Stimulated activated CD8-positive, alpha-beta memory T cell treated with anti-CD3 and anti-CD28 coated beads, Interleukin-2, amount 100 ng/mL, for 1 hour (primary cell): ENCODE results near the gene MXRA7.
A peak's percentile ranks its signal among the peaks of the same experiment; 100 is the strongest.
"Not testable (repeated sequence)": the region's sequence is repeated elsewhere in the genome, so short reads cannot be mapped to it uniquely, and the experiment has no call there.

Experiments used
- DNase-seq, 2 donors: peaks; one replicate each; pipeline ENCODE4 v3.0.0-alpha.2; 2020; ENCODE audit warnings: low read depth in 2 of 2

Gene MXRA7

DNA sequence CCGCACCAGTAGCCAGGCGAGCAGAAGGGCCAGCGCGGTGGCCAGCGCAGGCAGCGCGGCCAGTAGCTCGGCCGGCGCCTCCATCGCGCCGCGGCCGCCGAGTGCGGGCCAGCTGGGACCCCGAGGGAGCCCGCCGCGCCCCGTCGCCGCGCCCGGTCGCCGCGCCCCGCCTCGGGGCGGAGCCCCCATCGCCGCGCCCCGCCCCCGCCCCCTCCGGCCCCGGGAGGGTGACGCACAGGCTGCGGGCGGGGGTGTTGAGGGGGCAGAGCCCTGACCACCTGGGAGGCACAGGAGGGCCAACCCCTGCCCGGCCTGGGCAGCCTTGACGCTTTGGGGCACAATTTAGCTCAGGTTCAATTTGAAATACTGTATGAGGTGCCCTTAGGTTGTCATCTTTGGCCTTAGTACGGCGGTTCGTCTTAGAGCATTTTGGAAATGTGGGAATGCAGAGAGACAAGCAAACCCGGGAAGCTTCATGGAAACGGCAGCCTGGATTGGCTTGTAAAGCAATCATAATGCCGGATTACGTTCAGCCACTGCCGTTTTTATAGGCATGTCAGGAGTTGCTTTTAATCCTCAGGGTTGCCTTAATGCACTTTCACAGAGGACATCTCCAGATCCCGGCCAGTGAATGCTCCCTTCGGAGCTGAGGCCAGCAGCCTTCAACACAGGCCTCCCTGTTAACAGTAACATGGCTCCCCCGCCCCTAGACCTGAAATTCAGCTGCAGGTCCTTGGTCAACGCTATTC lies at the start of gene MXRA7:
Gene MXRA7, minus strand, starts transcription at position 103 of the 749 bp plus-strand sequence. Its CDS starts 19 bp downstream, at position 84.
- peak; percentile 31 to 35 for DNase-seq

DNA sequence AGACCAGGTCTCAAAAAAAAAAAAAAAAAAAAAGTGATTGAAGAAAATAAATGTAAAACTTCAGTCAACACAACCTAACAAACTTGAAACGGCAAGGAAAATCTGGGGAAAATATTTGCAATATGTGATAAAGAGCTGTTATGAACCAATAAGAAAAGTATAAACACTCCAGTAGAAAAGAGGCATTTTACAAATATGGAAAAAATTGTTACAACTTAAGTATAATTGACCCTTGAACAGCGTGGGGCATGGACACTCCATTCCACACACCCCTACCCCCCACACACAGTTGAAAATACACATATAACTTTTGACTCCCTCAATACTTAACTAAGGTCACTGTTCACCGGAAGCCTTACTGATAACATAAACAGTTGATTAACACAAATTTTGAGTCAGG lies 47.8 kb upstream of the MXRA7 start:
- no peak for DNase-seq

DNA sequence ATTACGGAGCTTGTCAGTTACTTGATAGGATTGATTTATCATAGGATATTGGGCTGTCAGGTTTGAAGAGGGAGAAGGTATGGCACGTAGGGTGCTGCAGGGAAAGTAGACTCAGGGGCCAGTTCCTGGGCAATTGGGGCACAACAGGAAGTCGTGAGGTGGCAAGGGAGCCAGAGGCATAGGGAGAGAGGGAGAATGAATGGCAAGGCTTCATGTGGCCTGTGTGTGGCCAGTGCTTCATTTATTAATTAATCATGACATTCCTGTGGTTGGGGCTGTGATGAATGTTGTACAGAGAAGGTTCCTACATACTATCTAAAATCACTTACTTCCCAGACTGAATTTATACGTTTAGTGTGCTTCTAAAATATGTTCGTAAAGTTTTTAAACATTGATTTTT lies 46.5 kb upstream of the MXRA7 start:
- DNase-seq, result no peak

DNA sequence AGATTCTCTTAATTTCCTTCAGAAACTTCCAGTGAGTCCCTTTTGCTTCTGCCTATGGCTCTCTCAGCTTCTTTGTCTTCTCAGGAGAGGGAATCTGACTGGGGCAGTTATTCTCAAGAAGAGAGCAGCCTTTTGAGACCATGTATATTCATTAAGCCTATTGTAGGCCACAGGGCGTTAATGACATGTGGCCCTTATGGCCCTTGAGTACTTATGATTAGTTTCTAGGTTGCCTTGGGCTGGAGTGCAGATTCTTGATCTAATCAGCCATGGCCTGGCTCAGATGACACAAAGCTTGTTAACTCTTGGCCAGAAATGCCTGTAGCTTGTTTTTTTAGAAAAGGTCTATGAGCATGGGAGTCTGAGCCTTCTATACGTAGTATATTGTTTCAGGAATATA lies 44.5 kb upstream of the MXRA7 start:
- DNase-seq, result no peak

GRCh38 chr17:76753061-76753961 lies 42.5 kb upstream of the MXRA7 start:
- DNase-seq, result no peak

DNA sequence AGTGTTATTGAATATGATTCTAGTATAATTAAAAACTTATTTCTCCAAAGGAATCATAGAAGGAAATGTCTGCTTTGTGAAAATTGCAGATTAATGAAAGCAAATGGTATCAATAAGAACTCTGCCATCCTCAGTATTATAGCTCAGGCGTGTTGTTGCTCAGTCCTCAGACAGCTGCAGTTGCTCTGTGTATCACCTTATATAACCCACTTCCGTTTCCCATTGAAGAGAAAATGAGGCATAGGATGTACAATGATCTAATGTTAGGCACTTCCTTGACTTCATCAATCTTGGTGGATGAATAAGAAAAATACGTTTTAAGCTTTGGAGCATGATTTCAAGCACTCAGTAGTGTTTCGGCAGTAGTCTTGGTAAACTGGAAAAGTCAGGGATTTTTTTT lies 41.2 kb upstream of the MXRA7 start:
- no peak for DNase-seq

DNA sequence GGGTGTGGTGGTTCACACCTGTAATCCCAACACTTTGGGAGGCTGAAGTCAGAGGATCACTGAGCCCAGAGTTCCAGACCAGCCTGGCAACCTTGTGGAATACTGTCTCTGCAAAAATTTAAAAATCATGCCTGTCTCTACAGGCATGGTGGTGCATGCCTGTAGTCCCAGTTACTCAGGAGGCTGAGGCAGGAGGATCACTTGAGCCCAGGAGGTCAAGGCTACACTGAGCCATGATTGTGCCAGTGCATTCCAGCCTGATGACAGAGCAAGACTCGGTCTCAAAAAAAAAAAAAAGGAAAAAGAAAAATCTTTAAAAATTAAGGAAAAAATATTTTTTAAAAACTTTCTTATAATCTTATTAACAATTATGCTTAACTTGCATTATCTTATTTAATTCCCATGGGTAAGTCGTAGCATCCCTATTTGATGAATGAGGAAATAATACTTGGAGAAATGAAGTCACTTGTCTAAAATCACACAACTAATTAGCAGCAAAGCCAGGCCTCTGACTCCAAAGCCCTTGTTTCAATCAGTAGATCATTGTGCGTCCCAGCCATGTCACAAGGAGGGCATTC lies 40.7 kb upstream of the MXRA7 start:
- DNase-seq, result no peak

GRCh38 chr17:76748657-76749056 lies 37.9 kb upstream of the MXRA7 start:
- no peak for DNase-seq

DNA sequence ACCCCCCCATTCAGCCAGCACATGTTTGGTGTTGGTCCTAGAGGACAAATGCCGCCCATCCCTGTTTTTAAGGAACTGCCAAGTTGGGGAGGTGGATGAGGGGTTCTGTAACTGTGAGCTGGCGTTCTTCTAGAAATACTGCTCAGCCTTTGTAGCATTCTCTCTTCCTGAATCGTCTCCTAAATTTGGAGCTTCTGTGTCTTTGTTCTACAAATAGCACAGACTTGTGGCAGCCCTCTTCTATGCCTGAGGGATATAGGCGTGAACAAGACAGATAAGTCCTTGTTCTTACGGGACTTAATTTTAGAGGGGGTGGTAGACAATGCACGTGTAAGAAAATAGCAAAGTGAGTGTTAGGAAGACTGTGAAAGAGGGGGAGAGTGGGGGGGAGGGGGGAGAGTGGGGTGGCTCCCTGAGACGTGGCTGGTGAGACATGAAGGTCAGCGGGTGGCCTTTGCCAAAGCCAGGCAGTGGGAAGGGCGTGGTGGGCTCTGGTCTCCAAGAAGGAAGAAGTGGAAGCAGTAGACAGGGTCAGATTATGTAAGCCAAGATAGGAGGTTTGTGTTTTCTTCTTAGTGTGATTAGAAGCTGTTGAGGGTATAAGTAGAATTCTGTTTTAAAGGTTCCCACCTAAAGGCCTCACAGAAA lies 37.1 kb upstream of the MXRA7 start:
- DNase-seq, result no peak

- not testable (repeated sequence) for DNase-seq
Observed at GRCh38 chr17:76745785-76746184, 35.0 kb upstream of the MXRA7 start.

- no peak for DNase-seq
Observed at GRCh38 chr17:76744747-76745146, 34.0 kb upstream of the MXRA7 start.

GRCh38 chr17:76742958-76743357 lies 32.2 kb upstream of the MXRA7 start:
- no peak for DNase-seq

DNA sequence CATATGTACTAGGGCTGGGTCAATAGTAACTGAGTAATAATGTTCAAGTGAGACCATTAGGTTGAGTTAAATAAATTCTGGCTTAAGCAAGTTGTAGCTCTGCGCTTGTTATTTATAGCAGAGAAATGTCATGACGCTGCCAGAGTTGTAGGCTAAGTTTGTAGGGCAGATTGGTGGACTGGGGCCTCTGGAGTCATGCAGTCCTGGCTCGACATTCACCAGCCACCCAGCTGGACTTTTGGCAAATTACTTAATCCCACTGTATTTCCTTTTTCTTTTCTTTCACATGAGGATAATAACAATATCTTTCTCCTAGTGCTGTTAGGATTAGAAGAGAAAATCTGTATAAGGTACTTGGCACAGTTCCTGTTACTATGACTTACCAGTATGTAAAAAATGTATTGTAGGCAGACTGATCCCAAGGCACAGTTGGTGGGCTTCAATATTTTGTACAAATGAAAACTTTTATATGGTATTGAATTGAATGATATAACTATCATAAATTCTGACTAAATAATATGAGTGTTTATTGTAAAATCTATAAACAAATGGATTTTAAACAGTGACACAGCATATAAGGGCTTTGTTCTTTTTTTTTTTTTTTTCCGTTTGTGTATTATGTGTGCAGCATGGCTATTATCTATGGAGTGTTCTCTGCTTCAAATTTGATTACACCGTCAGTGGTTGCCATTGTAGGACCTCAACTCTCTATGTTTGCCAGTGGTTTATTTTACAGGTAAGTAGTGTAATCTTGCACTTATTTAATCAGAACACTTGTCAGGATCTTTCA lies 29.8 kb upstream of the MXRA7 start:
- no peak for DNase-seq

DNA sequence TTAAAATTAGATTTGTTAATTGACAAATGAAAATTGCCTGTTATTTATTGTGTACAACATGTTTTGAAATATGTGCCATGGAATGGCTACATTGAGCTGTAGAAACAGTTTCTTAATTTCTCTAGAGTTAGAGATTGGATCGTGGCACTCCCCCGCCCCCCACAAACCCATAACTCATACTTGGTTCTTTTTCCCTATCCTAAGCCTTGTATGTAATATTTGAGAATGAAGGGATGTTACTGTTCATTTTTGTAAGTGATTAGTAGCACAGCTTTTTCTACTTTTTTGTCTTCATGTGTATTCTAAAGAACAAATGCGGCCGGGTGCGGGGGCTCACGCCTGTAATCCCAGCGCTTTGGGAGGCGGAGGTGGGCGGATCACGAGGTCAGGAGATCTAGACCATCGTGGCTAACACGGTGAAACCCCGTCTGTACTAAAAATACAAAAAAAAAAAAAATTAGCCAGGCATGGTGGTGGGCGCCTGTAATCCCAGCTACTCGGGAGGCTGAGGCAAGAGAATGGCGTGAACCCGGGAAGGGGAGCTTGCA lies 28.9 kb upstream of the MXRA7 start:
- DNase-seq, result not testable (repeated sequence)

GRCh38 chr17:76738468-76738850 lies 27.7 kb upstream of the MXRA7 start:
- DNase-seq, result no peak

DNA sequence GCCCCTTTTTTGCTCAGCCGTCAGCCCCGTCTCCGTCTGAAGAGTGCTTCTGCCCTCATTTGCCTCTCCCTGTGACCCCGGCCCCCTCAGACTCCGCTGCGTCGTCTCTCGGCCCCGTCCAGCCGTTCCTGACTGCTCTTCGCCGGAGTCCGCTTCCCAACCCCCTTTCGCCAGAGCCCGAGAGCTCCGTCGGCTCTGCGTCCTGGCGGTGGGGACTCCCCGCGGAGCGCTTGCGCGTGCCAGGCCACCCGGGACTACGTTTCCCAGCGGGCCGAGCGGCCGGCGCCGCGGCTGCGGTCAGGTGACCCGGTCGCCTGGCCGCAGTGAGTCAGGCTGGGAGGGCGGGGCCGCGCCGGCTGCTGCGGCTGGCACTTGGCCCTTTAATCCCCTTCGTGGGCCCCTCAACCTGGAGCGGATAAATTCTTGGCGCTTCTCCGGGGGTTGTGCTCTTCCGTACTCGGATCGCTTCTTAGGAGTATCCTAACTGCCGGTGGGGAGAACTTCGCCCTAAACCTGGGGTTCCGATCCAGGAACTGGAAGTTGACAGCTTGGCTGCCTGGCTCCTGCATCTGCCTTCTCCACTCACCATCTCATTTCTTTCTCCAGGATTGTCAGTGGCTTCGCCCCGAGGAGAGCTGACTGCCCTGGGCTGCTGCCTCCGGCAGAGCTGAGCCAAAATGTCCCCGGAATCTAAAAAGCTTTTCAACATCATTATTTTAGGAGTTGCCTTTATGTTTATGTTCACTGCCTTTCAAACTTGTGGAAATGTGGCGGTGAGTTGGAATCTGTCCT lies 27.1 kb upstream of the MXRA7 start, which contains the start of gene MFSD11:
Gene MFSD11, plus strand, starts transcription at position 444 of the 792 bp plus-strand sequence. Its CDS starts 234 bp downstream, at position 678.
- DNase-seq, result peak; percentile 85 to 87

- DNase-seq, result peak; percentile 97
Observed at GRCh38 chr17:76737082-76737675, 26.4 kb upstream of the MXRA7 start, which contains the start of gene SRSF2. Gene SRSF2 (minus strand): TSS chr17:76737331. CDS start chr17:76737160, 171 bp downstream.

DNA sequence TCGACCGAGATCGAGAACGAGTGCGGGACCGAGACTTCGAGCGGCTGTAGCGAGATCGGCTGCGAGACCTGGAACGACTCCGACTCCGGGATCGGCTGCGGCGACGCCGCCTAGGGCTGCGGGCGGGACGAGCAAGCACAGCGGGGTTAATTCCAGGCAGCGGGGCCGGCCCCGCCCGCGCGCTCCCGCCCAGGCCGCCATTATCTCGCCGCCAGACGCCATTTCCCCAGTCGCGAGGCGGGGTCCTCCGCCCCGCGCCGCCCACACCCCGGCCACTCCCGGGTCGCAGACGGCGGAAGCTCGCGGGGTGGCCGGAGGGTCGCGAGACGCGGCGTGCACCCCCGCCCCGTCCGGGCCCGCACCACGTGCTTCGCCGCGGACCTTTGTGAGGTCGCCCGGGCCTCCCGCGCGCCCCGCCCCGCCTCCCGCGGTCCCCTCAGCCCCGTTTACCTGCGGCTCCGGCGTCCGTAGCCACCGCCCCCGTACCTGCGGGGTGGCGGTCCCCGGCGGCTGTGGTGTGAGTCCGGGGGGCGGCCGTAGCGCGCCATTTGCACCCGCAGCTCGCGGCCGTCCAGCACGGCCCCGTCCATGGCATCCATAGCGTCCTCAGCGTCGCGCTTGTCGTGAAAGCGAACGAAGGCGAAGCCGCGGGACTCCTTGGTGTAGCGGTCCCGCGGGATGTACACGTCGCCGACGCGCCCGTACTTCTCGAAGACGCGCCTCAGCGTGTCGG lies 25.8 kb upstream of the MXRA7 start:
- peak; percentile 45 to 47 for DNase-seq
